ENCODE data around the gene ELAVL4. TPM values are rescaled to one million over a fixed set of nuclear protein-coding genes. Genes with fewer than 3 reads are reported as not detected.

ELAVL4 gene
- total and polyA plus RNA-seq, 2 of the 8 experiments (the other 6 are each of a cell fraction or from before 2014, with no cell fraction given): 0.21 to 0.89 TPM

DNA sequence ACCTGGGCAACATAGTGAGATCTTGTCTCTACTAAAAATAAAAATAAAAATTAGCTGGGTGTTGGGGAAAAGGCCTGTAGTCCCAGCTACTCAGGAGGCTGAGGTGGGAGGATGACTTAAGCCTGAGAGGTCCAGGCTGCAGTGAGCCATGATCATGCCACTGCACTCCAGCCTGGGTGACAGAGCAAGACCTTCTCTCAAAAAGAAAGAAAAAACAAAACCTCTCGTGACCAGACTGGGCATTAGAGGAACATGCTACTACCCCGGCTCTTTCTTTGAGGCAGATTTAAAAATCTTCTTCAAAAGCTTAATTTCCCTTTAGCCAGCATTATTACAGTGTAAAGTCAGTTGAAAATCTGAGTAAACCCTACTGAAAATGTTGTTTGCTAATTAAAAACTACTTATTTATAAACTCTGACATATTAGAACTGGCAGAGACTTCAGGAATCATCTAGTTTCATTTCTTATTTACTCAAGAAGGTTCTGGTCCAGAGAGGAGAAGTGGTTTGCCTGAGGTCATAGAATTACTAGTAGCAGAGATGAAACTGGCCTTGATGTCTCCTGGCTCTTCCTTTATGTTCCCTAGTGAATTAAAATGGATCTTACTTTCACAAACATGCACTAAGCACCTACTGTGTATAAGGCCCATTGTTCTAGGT is 11.6 kb upstream of the ELAVL4 start:
- Histone ChIP-seq H3K23me2 (ENCODE audit: low read depth, low read length) (no peaks in the 10 kb centered on the region), H2BK5ac (ENCODE audit: low read depth, low read length) (no peak overlapping the region), H3K4me2 (ENCODE audit: insufficient read depth in 1 of 2, low read depth in 2 of 2, low read length in 2 of 2) (no peak overlapping the region), H3K4me1 (replicated peaks in 1 of 4; ENCODE audit: control insufficient read depth in 3 of 4, insufficient read depth in 4 of 4, low read length in 3 of 4) (no peaks in the 10 kb centered on the region), H3K4ac (replicated peaks; ENCODE audit: insufficient read length, low read depth, low read length) (no peak overlapping the region), H3K27ac (ENCODE audit: low read depth, low read length) (no peak overlapping the region), H2BK120ac (replicated peaks; ENCODE audit: low read depth, low read length) (no peak overlapping the region), H3K56ac (replicated peaks; ENCODE audit: insufficient read length, low read depth, low read length) (no peak overlapping the region), H3K4me3 (ENCODE audit: extremely low read depth in 1 of 4, insufficient read depth in 2 of 4, low read depth in 3 of 4, low read length in 4 of 4) (no peak overlapping the region), H3K27me3 (replicated peaks in 1 of 4; ENCODE audit: control insufficient read depth in 3 of 4, extremely low read depth in 1 of 4, insufficient read depth in 3 of 4, low read length in 3 of 4) (no peaks in the 10 kb centered on the region), H4K8ac (ENCODE audit: extremely low read depth, insufficient read depth, low read length) (no peak overlapping the region), H3K14ac (ENCODE audit: insufficient read length) (no peak overlapping the region), H2BK12ac (ENCODE audit: low read depth, low read length) (no peak overlapping the region), H3K23ac (ENCODE audit: insufficient read length) (no peak overlapping the region), H2AFZ (ENCODE audit: low read length) (no peak overlapping the region), H2BK20ac (ENCODE audit: low read length) (no peak overlapping the region), H2BK15ac (ENCODE audit: low read length) (no peak overlapping the region), H3K9me3 (ENCODE audit: insufficient read depth in 2 of 2, low read depth in 1 of 2, low read length in 1 of 2) (peaks cover 4 to 9% of the 10 kb centered on the region in 2 experiments; a peak in 2 of 4 replicates), H3K79me2 (ENCODE audit: control insufficient read depth in 1 of 2, insufficient read depth in 2 of 2, low read length in 2 of 2) (no peaks in the 10 kb centered on the region), H3K9ac (replicated peaks in 1 of 4; ENCODE audit: extremely low read depth in 1 of 4, low read depth in 3 of 4, low read length in 3 of 4) (no peak overlapping the region), H3K18ac (ENCODE audit: extremely low read depth, low read length) (no peak overlapping the region), H2AK5ac (ENCODE audit: low read depth, low read length) (no peak overlapping the region), H4K91ac (replicated peaks; ENCODE audit: insufficient read length, low read length) (no peak overlapping the region), H3K36me3 (ENCODE audit: control insufficient read depth in 2 of 4, insufficient read depth in 4 of 4, low read length in 3 of 4) (no peaks in the 10 kb centered on the region), H3K79me1 (ENCODE audit: low read depth, low read length) (no peaks in the 10 kb centered on the region), H4K20me1 (replicated peaks in 1 of 2; ENCODE audit: control insufficient read depth in 1 of 2, insufficient read depth in 2 of 2, low read length in 2 of 2) (no peaks in the 10 kb centered on the region), H4K5ac (ENCODE audit: insufficient read length, low read depth, low read length) (no peak overlapping the region)
- no peak for DNase-seq (ENCODE audit: low read depth in 1 of 2, low spot score in 2 of 2)
- WGBS, 2 experiments (ENCODE audit: extremely low coverage in 1 of 2, insufficient coverage in 1 of 2, insufficient read length in 1 of 2, insufficient replicate concordance in 2 of 2, low coverage in 1 of 2, low lambda C conversion rate in 2 of 2, missing lambda C conversion rate in 1 of 2): 96% methylated on average over 2 of the region's 2 CpGs; no CpG with 5 or more reads in 1 of the 2 experiments
- no peak for FAIRE-seq
- POLR2A ChIA-PET (ENCODE audit: partially characterized antibody): no interaction called here
- CTCF ChIA-PET (ENCODE audit: partially characterized antibody): interaction anchor here (1.3 kb wide), 1 partner anchor 8 kb away, joined by 5 read pairs; no protein-coding TSS in a partner anchor
- TF ChIP-seq CTBP2 (IDR thresholded peaks at IDR 0.05; ENCODE audit: borderline replicate concordance, insufficient read depth, insufficient read length, low read length) (no peak), SUZ12 (IDR thresholded peaks at IDR 0.05; ENCODE audit: low read length) (no peak), TAF7 (optimal IDR thresholded peaks at IDR 0.05; ENCODE audit: borderline replicate concordance, low read depth, low read length) (no peak), RBBP5 (IDR thresholded peaks at IDR 0.05; ENCODE audit: borderline replicate concordance, low read depth, low read length) (no peak), SIX5 (IDR thresholded peaks at IDR 0.05; ENCODE audit: low read depth, low read length) (no peak)
- TF ChIP-seq, protein P1, sequence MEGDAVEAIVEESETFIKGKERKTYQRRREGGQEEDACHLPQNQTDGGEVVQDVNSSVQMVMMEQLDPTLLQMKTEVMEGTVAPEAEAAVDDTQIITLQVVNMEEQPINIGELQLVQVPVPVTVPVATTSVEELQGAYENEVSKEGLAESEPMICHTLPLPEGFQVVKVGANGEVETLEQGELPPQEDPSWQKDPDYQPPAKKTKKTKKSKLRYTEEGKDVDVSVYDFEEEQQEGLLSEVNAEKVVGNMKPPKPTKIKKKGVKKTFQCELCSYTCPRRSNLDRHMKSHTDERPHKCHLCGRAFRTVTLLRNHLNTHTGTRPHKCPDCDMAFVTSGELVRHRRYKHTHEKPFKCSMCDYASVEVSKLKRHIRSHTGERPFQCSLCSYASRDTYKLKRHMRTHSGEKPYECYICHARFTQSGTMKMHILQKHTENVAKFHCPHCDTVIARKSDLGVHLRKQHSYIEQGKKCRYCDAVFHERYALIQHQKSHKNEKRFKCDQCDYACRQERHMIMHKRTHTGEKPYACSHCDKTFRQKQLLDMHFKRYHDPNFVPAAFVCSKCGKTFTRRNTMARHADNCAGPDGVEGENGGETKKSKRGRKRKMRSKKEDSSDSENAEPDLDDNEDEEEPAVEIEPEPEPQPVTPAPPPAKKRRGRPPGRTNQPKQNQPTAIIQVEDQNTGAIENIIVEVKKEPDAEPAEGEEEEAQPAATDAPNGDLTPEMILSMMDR (IDR thresholded peaks at IDR 0.05; ENCODE audit: control extremely low read depth in 1 of 3, insufficient read depth in 1 of 3, low read depth in 1 of 3, low read length in 3 of 3): no peak
- TF ChIP-seq, protein P2, sequence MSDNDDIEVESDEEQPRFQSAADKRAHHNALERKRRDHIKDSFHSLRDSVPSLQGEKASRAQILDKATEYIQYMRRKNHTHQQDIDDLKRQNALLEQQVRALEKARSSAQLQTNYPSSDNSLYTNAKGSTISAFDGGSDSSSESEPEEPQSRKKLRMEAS (IDR thresholded peaks at IDR 0.05): no peak
- TF ChIP-seq, protein P3, sequence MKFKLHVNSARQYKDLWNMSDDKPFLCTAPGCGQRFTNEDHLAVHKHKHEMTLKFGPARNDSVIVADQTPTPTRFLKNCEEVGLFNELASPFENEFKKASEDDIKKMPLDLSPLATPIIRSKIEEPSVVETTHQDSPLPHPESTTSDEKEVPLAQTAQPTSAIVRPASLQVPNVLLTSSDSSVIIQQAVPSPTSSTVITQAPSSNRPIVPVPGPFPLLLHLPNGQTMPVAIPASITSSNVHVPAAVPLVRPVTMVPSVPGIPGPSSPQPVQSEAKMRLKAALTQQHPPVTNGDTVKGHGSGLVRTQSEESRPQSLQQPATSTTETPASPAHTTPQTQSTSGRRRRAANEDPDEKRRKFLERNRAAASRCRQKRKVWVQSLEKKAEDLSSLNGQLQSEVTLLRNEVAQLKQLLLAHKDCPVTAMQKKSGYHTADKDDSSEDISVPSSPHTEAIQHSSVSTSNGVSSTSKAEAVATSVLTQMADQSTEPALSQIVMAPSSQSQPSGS (IDR thresholded peaks at IDR 0.05; ENCODE audit: low read length): no peak
